Eye (tissue), 1 donor: ENCODE measurements around the gene RASIP1.
A peak's percentile ranks its signal among the peaks of the same experiment; 100 is the strongest.
"Not testable (repeated sequence)": the region's sequence is repeated elsewhere in the genome, so short reads cannot be mapped to it uniquely, and the experiment has no call there.

Experiments used
- DNase-seq: peaks from one replicate; pipeline ENCODE4 v3.0.0-alpha.2; 2015

RASIP1 gene

GRCh38 chr19:48728911-48729664 lies 11.3 kb downstream of the RASIP1 start:
- DNase-seq = peak; percentile 37

- no peak for DNase-seq
Measured at GRCh38 chr19:48726556-48726955, 13.9 kb downstream of the RASIP1 start.

- DNase-seq = peak; percentile 88
Measured at GRCh38 chr19:48724796-48725753, 15.3 kb downstream of the RASIP1 start.

GRCh38 chr19:48722196-48722708 lies 18.2 kb downstream of the RASIP1 start:
- DNase-seq = no peak

GRCh38 chr19:48720613-48721296 lies 19.7 kb downstream of the RASIP1 start:
- DNase-seq = peak; percentile 100

- no peak for DNase-seq
Measured at GRCh38 chr19:48720251-48720612, 20.2 kb downstream of the RASIP1 start.

GRCh38 chr19:48719263-48720171 lies 20.9 kb downstream of the RASIP1 start, which contains the start of gene MAMSTR:
MAMSTR (minus strand) TSS chr19:48719725; CDS start chr19:48719031, 694 bp downstream.
- peak; percentile 51 for DNase-seq

- DNase-seq = peak; percentile 69
Measured at GRCh38 chr19:48718711-48719231, 21.6 kb downstream of the RASIP1 start.

- DNase-seq = not testable (repeated sequence)
Measured at GRCh38 chr19:48718106-48718505, 22.3 kb downstream of the RASIP1 start.

- DNase-seq = peak; percentile 88
Measured at GRCh38 chr19:48716562-48717291, 23.7 kb downstream of the RASIP1 start.

GRCh38 chr19:48715681-48716171 lies 24.7 kb downstream of the RASIP1 start:
- DNase-seq = peak; percentile 39

GRCh38 chr19:48714759-48715675 lies 25.4 kb downstream of the RASIP1 start:
- DNase-seq = peak; percentile 10

GRCh38 chr19:48713864-48714755 lies 26.3 kb downstream of the RASIP1 start:
- peak; percentile 100 for DNase-seq

- peak; percentile 57 for DNase-seq
Measured at GRCh38 chr19:48713041-48713863, 27.2 kb downstream of the RASIP1 start.

GRCh38 chr19:48711106-48711662 lies 29.2 kb downstream of the RASIP1 start:
- no peak for DNase-seq

GRCh38 chr19:48708471-48708870 lies 31.9 kb downstream of the RASIP1 start:
- no peak for DNase-seq

- DNase-seq = no peak
Measured at GRCh38 chr19:48705431-48705830, 35.0 kb downstream of the RASIP1 start.
